ENCODE data around the gene AQP10.
A peak's percentile ranks its signal among the peaks of the same experiment; 100 is the strongest.
"Not testable (repeated sequence)": the region's sequence is repeated elsewhere in the genome, so short reads cannot be mapped to it uniquely, and the experiment has no call there.

Gene AQP10

DNA sequence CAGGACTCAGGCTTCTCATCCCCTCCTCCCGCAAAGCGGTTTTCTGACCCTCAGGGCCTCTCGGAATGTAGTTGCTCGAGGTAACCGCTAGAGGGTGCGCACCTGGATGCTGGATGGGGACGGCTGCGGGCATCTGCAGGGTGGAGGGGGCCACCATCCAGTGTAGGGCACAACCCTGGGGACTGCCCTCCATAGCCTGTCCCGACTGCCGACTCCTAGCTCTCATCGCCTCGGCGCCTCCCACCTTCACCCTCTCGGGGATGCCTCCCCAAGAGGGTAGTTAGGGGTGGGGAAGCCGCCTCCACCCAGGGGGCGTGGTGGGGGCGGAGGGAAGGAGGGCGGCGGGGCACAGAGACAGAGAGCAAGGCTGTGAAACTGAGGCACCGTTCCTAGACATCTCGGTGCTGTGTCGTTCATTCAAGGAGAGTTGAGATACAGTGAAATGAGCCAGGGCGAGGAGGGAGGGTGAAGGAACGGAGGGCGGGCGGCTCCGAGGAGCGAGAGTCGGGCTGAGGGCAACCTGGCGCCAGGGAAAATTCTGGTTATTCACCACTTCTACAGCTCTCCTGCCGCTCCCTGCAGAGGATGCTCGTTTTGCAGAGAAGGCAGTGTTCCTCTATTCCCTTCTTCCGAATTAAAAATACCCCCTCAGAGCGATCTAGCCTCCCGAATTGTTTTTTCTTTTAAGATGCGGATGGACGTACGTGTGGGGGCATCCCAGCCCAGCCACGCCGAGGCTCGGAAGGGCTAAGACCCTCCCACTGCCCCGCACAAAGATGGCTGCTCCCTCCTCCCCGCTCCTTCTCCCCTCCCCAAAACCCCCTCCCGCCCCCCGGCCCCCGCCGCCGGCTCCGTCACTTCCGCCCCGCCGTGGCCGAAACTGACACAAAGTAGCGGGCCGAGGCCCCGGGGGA, 4.0 kb downstream of the AQP10 start, which contains the start of gene ATP8B2:
Gene ATP8B2, plus strand, starts transcription at position 857 of the 914 bp plus-strand sequence. CDS start 2,617 bp downstream, outside the sequence.
- DNase-seq, result peak; percentile 74 to 85

- DNase-seq, result peak; percentile 42 to 62
Measured at GRCh38 chr1:154325583-154326545, 5.0 kb downstream of the AQP10 start.

GRCh38 chr1:154326546-154327465, 5.9 kb downstream of the AQP10 start:
- peak in 1 of 2 experiments; percentile 49 for DNase-seq

- no peak for DNase-seq
Measured at GRCh38 chr1:154327466-154328317, 6.8 kb downstream of the AQP10 start.

GRCh38 chr1:154328318-154329151, 7.6 kb downstream of the AQP10 start:
- no peak for DNase-seq

DNA sequence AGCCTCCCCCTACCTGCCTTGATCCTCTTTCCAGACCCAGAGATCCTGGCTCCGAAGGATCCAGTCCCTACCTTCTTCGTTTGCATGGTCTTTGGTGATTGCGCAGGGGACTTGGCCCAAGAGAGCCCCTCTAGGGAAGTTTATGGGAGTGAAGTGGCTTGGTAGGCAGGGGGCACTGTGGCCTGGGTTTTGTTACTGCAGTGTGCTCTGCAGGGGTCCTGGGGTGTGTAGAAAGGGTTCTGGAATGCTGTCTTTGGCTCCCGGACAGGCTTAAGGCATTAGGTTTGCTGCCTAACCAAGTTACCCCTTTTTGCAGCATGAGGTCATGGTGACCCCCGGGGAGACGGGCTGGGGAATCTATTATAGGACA, 8.2 kb downstream of the AQP10 start:
- DNase-seq, result no peak

GRCh38 chr1:154329551-154330131, 8.7 kb downstream of the AQP10 start:
- DNase-seq, result no peak

- DNase-seq, result no peak
Measured at GRCh38 chr1:154330669-154331068, 9.8 kb downstream of the AQP10 start.

- no peak for DNase-seq
Measured at GRCh38 chr1:154334079-154335024, 13.5 kb downstream of the AQP10 start.

- DNase-seq, result peak; percentile 57 to 82
Measured at GRCh38 chr1:154335025-154335714, 14.3 kb downstream of the AQP10 start.

DNA sequence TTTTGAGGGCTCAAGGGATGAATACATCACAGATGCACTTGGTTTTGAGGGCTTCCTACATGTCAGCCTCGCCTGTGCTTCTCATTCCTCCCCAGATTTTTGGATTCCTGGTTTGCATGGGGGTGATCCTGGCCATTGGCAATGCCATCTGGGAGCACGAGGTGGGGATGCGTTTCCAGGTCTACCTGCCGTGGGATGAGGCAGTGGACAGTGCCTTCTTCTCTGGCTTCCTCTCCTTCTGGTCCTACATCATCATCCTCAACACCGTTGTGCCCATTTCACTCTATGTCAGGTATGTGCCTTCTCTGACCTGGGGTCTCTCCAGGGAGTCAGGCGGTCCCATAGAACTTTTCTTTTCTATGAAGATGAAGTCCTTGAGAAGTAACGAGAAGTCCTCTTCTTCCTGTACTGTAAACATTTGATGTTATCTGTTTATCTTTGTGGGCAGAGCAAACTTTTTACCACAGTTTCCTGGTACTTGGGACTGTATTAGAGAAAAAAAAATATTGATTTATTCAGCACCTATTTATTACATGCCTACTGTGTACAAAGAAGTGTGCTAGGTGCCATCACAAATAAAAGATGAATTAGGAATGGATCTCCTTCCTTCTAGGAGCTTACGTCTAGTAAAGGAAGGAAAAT, 16.5 kb downstream of the AQP10 start:
- no peak for DNase-seq

DNA sequence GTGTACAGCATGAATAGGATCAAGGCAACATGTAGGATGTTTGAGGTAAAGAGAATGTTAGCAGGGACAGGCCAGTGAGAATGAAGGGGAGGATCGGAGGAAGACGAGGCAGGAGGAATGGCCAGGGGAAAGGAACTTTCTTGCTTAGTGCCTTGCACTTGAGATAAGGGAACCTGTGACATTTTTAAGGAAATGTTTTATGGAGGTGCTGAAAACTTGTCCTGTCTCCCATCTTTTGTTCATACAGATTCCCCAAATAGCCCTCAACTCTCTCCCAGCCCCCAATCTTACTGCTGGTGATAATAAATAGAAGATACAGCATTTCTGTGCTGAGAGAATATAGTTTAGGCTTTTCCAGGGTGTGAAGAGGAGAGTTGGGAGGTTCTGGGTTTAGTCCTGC, 18.0 kb downstream of the AQP10 start:
- DNase-seq, result no peak

GRCh38 chr1:154341366-154341765, 20.5 kb downstream of the AQP10 start:
- not testable (repeated sequence) for DNase-seq

GRCh38 chr1:154342132-154342531, 21.2 kb downstream of the AQP10 start:
- DNase-seq, result no peak

DNA sequence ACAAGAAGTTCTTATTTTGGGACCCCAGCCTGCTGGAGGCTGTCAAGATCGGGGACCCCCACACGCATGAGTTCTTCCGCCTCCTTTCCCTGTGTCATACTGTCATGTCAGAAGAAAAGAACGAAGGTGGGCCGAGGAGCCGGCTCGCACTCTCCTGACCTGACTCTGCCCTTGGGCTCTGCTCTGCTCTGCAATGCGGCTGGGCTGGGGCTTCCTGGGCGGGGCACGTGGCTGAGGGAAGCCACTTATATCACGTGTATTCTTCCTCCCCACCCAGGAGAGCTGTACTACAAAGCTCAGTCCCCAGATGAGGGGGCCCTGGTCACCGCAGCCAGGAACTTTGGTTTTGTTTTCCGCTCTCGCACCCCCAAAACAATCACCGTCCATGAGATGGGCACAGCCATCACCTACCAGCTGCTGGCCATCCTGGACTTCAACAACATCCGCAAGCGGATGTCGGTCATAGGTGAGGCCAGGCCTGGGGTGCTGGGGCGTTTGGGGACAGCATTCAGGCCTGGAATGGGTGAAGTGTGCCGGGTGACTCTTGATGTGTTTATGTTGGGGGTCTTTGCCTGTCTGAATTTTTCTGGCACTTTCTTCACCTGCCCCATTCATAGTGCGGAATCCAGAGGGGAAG, 22.1 kb downstream of the AQP10 start:
- DNase-seq, result no peak

DNA sequence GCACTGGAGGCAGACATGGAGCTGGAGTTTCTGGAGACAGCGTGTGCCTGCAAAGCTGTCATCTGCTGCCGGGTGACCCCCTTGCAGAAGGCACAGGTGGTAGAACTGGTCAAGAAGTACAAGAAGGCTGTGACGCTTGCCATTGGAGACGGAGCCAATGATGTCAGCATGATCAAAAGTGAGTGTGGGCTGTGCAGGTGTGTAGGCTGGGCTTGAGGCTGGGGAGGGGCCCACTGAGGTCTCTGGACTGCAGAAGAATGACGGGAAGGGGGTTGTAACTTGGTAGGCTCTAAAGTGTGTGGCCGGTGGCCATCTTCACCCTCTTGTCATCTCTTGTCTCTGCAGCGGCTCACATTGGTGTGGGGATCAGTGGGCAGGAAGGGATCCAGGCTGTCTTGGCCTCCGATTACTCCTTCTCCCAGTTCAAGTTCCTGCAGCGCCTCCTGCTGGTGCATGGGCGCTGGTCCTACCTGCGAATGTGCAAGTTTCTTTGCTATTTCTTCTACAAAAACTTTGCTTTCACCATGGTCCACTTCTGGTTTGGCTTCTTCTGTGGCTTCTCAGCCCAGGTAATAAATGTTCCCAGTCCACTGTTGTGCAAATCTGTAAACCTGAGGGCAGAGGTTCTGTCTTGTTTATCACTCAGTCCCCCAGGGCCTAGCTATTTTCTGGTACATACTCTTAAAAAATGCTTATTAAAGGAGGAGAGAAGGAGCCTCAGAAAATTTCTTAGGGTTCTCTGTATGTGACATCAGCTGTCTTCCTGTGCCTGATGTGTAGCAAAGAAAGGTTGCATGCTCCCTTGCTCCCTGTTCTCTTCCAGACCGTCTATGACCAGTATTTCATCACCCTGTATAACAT, 24.3 kb downstream of the AQP10 start:
- DNase-seq, result peak in 1 of 2 experiments; percentile 30
